HepG2 (cell line): Measurements from ENCODE around the gene IL11RA. TPM values are rescaled to one million over a fixed set of nuclear protein-coding genes. Genes with fewer than 3 reads are reported as not detected.

ENCODE experiments used
- ATAC-seq: fragments of 200-7000 bp; cut with Tn5 transposase; 3 replicates; pipeline ENCODE4 v1.9.1; 2020; ENCODE audit warnings: mild to moderate bottlenecking, moderate library complexity
- BruUV-seq: library from RNA; stranded (reverse); fragments of 400-500 nt; replicated peaks from 2 replicates; lab custom pipeline; 2021; lab: Mats Ljungman, UMichigan
- CTCF ChIA-PET: fragments of 300-600 bp; formaldehyde crosslinking; extraction: SDS; loops from one replicate; lab custom pipeline; 2021; ENCODE audit warnings: low total read pairs, inconsistent platforms, low intra/inter-chr PET ratio; lab: Yijun Ruan, JAX
- POLR2A ChIA-PET: fragments of 350-600 bp; sonication (Branson Sonifier 250); formaldehyde crosslinking; loops from one replicate; lab custom pipeline; 2020; ENCODE audit warnings: antibody characterized with exemption, inconsistent platforms; lab: Yijun Ruan, JAX
- DNase-seq: peaks from one replicate; pipeline ENCODE4 v3.0.0-alpha.2; 2015; ENCODE audit warnings: low spot score
- FAIRE-seq: peaks from 3 replicates; lab custom pipeline; 2011; peaks lifted over from hg19 to GRCh38; lab: Jason Lieb, UNC
- H2AFZ ChIP-seq: one replicate; pipeline ENCODE4 v1.6.1; 2011; ENCODE audit warnings: low read length, inconsistent platforms
- H3K27ac ChIP-seq: fragments of 300-600 bp; 3 replicates; pipeline ENCODE4 v1.8.0; 2011; ENCODE audit warnings: mixed run types, mild to moderate bottlenecking, mixed read lengths, low read length, inconsistent platforms; ENCODE audit not compliant: insufficient read depth; ENCODE audit errors: extremely low read length
- H3K27me3 ChIP-seq, 2 experiments: fragments of 200-600 bp in 1 of 2; 2 replicates in 1 of 2; 3 replicates in 1 of 2; pipeline versions ENCODE4 v1.6.0 to v1.8.0; 2011; ENCODE audit warnings: low read length in 2 of 2, mild to moderate bottlenecking in 2 of 2, moderate library complexity in 2 of 2, inconsistent platforms in 1 of 2; ENCODE audit not compliant: insufficient read depth in 2 of 2, control insufficient read depth in 1 of 2
- H3K36me3 ChIP-seq, 2 experiments: fragments of 200-600 bp in 1 of 2; replicated peaks in 1 of 2; 2 replicates in 1 of 2; 3 replicates in 1 of 2; pipeline versions ENCODE4 v1.5.1 to v1.8.0; 2011; ENCODE audit warnings: low read length in 2 of 2, inconsistent platforms in 1 of 2; ENCODE audit not compliant: insufficient read depth in 2 of 2, control insufficient read depth in 1 of 2
- H3K4me1 ChIP-seq: 2 replicates; pipeline ENCODE4 v1.5.1; 2012; ENCODE audit warnings: low read length, inconsistent platforms; ENCODE audit not compliant: insufficient read depth
- H3K4me2 ChIP-seq: 2 replicates; pipeline ENCODE4 v1.6.0; 2011; ENCODE audit warnings: low read depth, low read length, inconsistent platforms
- H3K4me3 ChIP-seq, 3 experiments: fragments of 200-600 bp in 1 of 3; sonication (generic), shearing (Covaris generic) in 1 of 3; replicated peaks in 1 of 3; 2 replicates each; pipeline ENCODE4 v1.5.1; 2011 to 2016; ENCODE audit warnings: low read length in 3 of 3, inconsistent platforms in 2 of 3, low read depth in 2 of 3, mild to moderate bottlenecking in 2 of 3, control low read depth in 1 of 3, mixed read lengths in 1 of 3; ENCODE audit not compliant: insufficient read depth in 1 of 3
- H3K79me2 ChIP-seq: one replicate; pipeline ENCODE4 v1.6.1; 2011; ENCODE audit warnings: low read length, inconsistent platforms; ENCODE audit not compliant: insufficient read depth
- H3K9ac ChIP-seq: 2 replicates; pipeline ENCODE4 v1.6.0; 2011; ENCODE audit warnings: mild to moderate bottlenecking, low read depth, low read length, inconsistent platforms; ENCODE audit not compliant: insufficient read depth
- H3K9me3 ChIP-seq: 2 replicates; pipeline ENCODE4 v1.5.1; 2012; ENCODE audit warnings: mild to moderate bottlenecking, low read length
- H4K20me1 ChIP-seq: 2 replicates; pipeline ENCODE4 v1.6.0; 2011; ENCODE audit warnings: inconsistent platforms, mild to moderate bottlenecking, low read length, moderate library complexity; ENCODE audit not compliant: insufficient read depth
- IRF1 ChIP-seq: sonication (generic); formaldehyde crosslinking; IDR thresholded peaks from 2 replicates; pipeline ENCODE4 v1.4.0; 2020; ENCODE audit warnings: low read depth, mild to moderate bottlenecking, missing genetic modification reagents
- MAZ ChIP-seq, 2 experiments: sonication (generic) in 1 of 2; formaldehyde crosslinking in 1 of 2; IDR thresholded peaks; 2 replicates each; pipeline versions ENCODE4 v1.5.0 to v1.6.1; 2012 to 2020; ENCODE audit warnings: low read depth in 2 of 2, mild to moderate bottlenecking in 2 of 2, borderline replicate concordance in 1 of 2, improper control_type of control experiment in 1 of 2, low read length in 1 of 2, missing genetic modification reagents in 1 of 2, moderate library complexity in 1 of 2
- NR1H2 ChIP-seq: sonication (generic); formaldehyde crosslinking; IDR thresholded peaks from 2 replicates; pipeline ENCODE4 v1.8.1; 2022; ENCODE audit warnings: low read depth, missing genetic modification reagents, borderline replicate concordance
- NRL ChIP-seq: sonication (generic); formaldehyde crosslinking; IDR thresholded peaks from 2 replicates; pipeline ENCODE4 v1.5.0; 2020; ENCODE audit warnings: missing genetic modification reagents, mild to moderate bottlenecking, moderate library complexity, borderline replicate concordance
- RORA ChIP-seq: sonication (generic); formaldehyde crosslinking; IDR thresholded peaks from 2 replicates; pipeline ENCODE4 v1.5.0; 2020; ENCODE audit warnings: mild to moderate bottlenecking, missing genetic modification reagents, moderate library complexity
- TCF7 ChIP-seq: sonication (generic); IDR thresholded peaks from 2 replicates; pipeline ENCODE4 v1.6.1; 2016; ENCODE audit warnings: antibody characterized with exemption, low read depth
- THAP9 ChIP-seq: sonication (generic); formaldehyde crosslinking; IDR thresholded peaks from 2 replicates; pipeline ENCODE4; 2020; ENCODE audit warnings: missing genetic modification reagents, mild to moderate bottlenecking, borderline replicate concordance
- USF2 ChIP-seq, 2 experiments: sonication (generic) in 1 of 2; formaldehyde crosslinking in 1 of 2; IDR thresholded peaks; 2 replicates each; pipeline versions ENCODE4 v1.5.1 to v1.6.1; 2011 to 2020; ENCODE audit warnings: borderline replicate concordance in 1 of 2, low read depth in 1 of 2, low read length in 1 of 2, mild to moderate bottlenecking in 1 of 2, missing genetic modification reagents in 1 of 2, moderate library complexity in 1 of 2
- ZNF343 ChIP-seq: sonication (generic); formaldehyde crosslinking; IDR thresholded peaks from 2 replicates; pipeline ENCODE4 v1.4.0; 2020; ENCODE audit warnings: mild to moderate bottlenecking, missing genetic modification reagents
- ZNF501 ChIP-seq: sonication (generic); formaldehyde crosslinking; IDR thresholded peaks from 2 replicates; pipeline ENCODE4 v1.5.1; 2020; ENCODE audit warnings: mild to moderate bottlenecking, moderate library complexity, missing genetic modification reagents
- ZNF777 ChIP-seq: sonication (generic); formaldehyde crosslinking; IDR thresholded peaks from 2 replicates; pipeline ENCODE4 v1.4.0; 2020; ENCODE audit warnings: missing genetic modification reagents
- ZNF800 ChIP-seq: sonication (generic); formaldehyde crosslinking; IDR thresholded peaks from 2 replicates; pipeline ENCODE4 v1.4.0; 2020; ENCODE audit warnings: missing genetic modification reagents
- ZNF879 ChIP-seq: sonication (generic); formaldehyde crosslinking; IDR thresholded peaks from 2 replicates; pipeline ENCODE4 v1.8.1; 2023; ENCODE audit warnings: missing genetic modification reagents
- WGBS: methylation state at CpG from one replicate; pipeline ENCODE4 v1.1.6; 2017; ENCODE audit warnings: low lambda C conversion rate; 5-methylcytosine and 5-hydroxymethylcytosine counted together
- in situ Hi-C: cut with HindIII; loops from 2 replicates; pipeline ENCODE4 v1.10.0; 2017; ENCODE audit warnings: low pct_unique_long_range_greater_than_20kb; ENCODE audit not compliant: extremely low pct_ligation_motif_present
- intact Hi-C: fragments of 100-400 bp; cut with micrococcal nuclease; formaldehyde crosslinking; loops from one replicate; pipeline ENCODE4 v1.10.0; 2022; ENCODE audit not compliant: unreplicated experiment
- polyA plus RNA-seq, 8 experiments: library from polyadenylated mRNA; depleted of rRNA in 3 of 8; stranded (reverse) in 7 of 8; unstranded in 1 of 8; fragments of >200 nt; fragmentation: Illumina TruSeq in 4 of 8; extraction: Trizol in 4 of 8; gene quantifications; 2 replicates each; pipeline versions ENCODE4 v1.2.1 to v1.2.3, GENCODE V29; 2011 to 2016; ENCODE audit warnings: low read depth in 4 of 8, missing spikeins in 1 of 8, mixed read lengths in 1 of 8; ENCODE audit not compliant: insufficient read depth in 1 of 8
- total RNA-seq, 5 experiments: library from RNA; depleted of rRNA; stranded (reverse); fragments of >200 nt; fragmentation: Illumina TruSeq; extraction: Trizol; gene quantifications; 2 replicates each; pipeline ENCODE4 v1.2.3, GENCODE V29; 2016; ENCODE audit warnings: low read depth in 1 of 5

The IL11RA gene
- total and polyA plus RNA-seq, 2 of the 13 experiments (the other 11 are each of a cell fraction or from before 2014, with no cell fraction given): 2.0 to 4.2 TPM

- no peaks in the 10 kb centered on the region for H3K36me3 ChIP-seq
- peak within 1 kb of the TSS; percentile 36 to 73 (median 40) for H3K4me3 ChIP-seq
- no peaks in the 10 kb centered on the region for H4K20me1 ChIP-seq
- FAIRE-seq: no peak
- ChIA-PET CTCF (no interaction called here), POLR2A (interaction anchor here (0.9 to 2.0 kb wide), 6 partner anchors 9 to 36 kb away, joined by 3 to 9 read pairs (median 4); partner anchors contain the start of genes DCTN3, GALT, RPP25L and SIGMAR1)
- peaks cover 4 to 20% of the 10 kb centered on the region in 2 experiments; a peak in 3 of 5 replicates for H3K27me3 ChIP-seq
- H3K4me1 ChIP-seq: peaks cover 35% of the 10 kb centered on the region
- in situ Hi-C loops: no loop called here
- BruUV-seq: no TSS peak
- peak within 1 kb of the TSS; percentile 72 for H3K4me2 ChIP-seq
- no peak within 1 kb of the TSS for H2AFZ ChIP-seq
- under 1% methylated on average over 14 of the region's 69 CpGs for WGBS
- intact Hi-C loops: no loop called here
- peak; percentile 87 for ATAC-seq
- no peaks in the 10 kb centered on the region for H3K9me3 ChIP-seq
- H3K9ac ChIP-seq: no peak within 1 kb of the TSS
- no peaks in the 10 kb centered on the region for H3K79me2 ChIP-seq
- DNase-seq: no peak
- H3K27ac ChIP-seq: no peak within 1 kb of the TSS
- no peak for TF ChIP-seq IRF1 (CRISPR knock-in tag)
- no peak for TF ChIP-seq ZNF343 (CRISPR knock-in tag)
- no peak for TF ChIP-seq TCF7
- TF ChIP-seq NR1H2: no peak
- TF ChIP-seq ZNF501: no peak
- TF ChIP-seq MAZ (IDR thresholded peaks at IDR 0.05; ENCODE audit: borderline replicate concordance, low read depth, low read length): no peak
- peak; percentile 70 for TF ChIP-seq MAZ (CRISPR knock-in tag; IDR thresholded peaks at IDR 0.05; ENCODE audit: low read depth)
- no peak for TF ChIP-seq RORA
- 0 out of 2 replicates have a peak, but pooled peaks have one; percentile 66 for TF ChIP-seq ZNF800
- TF ChIP-seq ZNF777 (CRISPR knock-in tag): 0 out of 2 replicates have a peak, but pooled peaks have one; percentile 32
- no peak for TF ChIP-seq USF2 (IDR thresholded peaks at IDR 0.05; ENCODE audit: low read depth, low read length)
- TF ChIP-seq USF2 (CRISPR knock-in tag; IDR thresholded peaks at IDR 0.05; ENCODE audit: borderline replicate concordance): no peak
- no peak for TF ChIP-seq NRL (CRISPR knock-in tag)
- no peak for TF ChIP-seq ZNF879 (CRISPR knock-in tag)
- TF ChIP-seq THAP9 (CRISPR knock-in tag): no peak
Observed at GRCh38 chr9:34628656-34629490, 23.1 kb upstream of the IL11RA start, which contains the start of gene ARID3C. Gene ARID3C (minus strand): TSS chr9:34629066. CDS start chr9:34628014, 1,052 bp downstream.
